Activated CD4-positive, alpha-beta T cell treated with anti-CD3 and anti-CD28 coated beads, Interleukin-2, Interleukin-6, amounts not matched to agents 100 ng/mL and 50 ng/mL, durations not matched to agents 16 hours and 8 hours (primary cell): ENCODE measurements around the gene TMEM147.

Experiments used
- DNase-seq: peaks from one replicate; pipeline ENCODE4 v3.0.0-alpha.2; 2020

TMEM147 gene

GRCh38 chr19:35545001-35545854, at the start of gene TMEM147:
TMEM147 (plus strand) TSS chr19:35545626; CDS start chr19:35545740, 114 bp downstream.
- DNase-seq, result peak; percentile 91

GRCh38 chr19:35497406-35497805, 48.0 kb upstream of the TMEM147 start:
- no peak for DNase-seq

GRCh38 chr19:35498220-35498619, 47.2 kb upstream of the TMEM147 start:
- DNase-seq, result no peak

- no peak for DNase-seq
These were observed 46.4 kb upstream of the TMEM147 start for GRCh38 chr19:35498984-35499527.

DNA sequence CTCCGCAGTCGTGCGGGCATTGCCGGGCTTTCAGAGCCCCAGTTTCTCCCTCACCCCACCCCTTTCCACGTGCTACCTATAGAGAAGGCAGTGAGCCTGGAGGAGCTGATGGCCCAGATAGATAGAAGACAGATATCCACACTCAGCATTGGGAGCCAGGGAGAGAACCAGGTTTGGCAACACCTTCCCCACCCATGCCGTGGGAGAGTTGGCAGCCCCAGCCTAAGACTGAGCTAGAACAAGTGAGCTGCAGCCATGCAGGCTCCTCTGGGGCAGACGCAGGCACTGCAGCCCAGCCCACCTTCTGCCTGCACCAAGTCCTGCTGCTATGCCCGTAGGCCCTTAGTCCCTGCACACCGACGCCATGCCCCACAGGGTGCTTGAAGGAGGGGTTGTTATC, 44.8 kb upstream of the TMEM147 start:
- no peak for DNase-seq

- DNase-seq, result no peak
These were observed 43.7 kb upstream of the TMEM147 start for GRCh38 chr19:35501684-35502083.

- no peak for DNase-seq
These were observed 42.7 kb upstream of the TMEM147 start for GRCh38 chr19:35502751-35503150.

DNA sequence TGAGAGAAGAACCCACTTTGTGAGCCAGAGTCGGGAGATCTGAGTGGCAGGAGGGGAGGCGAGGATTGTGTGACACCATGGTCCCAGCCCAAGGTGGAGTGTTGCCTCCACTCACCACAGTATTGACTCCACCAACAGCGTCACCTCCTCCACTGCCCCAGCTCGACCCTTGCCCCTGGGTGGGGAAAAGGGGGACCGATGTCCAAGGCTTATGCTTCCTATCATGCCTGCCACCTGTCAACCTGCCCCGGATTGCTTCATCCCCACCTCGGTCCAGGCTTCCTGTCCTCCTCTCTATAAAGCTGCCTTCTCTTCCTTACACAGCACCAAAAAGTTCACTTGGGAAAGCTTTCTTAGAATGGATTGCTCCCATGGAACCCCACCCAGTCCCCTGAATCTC, 39.4 kb upstream of the TMEM147 start:
- DNase-seq, result no peak

GRCh38 chr19:35507561-35507960, 37.9 kb upstream of the TMEM147 start:
- DNase-seq, result no peak

GRCh38 chr19:35508129-35508528, 37.3 kb upstream of the TMEM147 start:
- DNase-seq, result no peak

- DNase-seq, result peak; percentile 8
These were observed 36.3 kb upstream of the TMEM147 start for GRCh38 chr19:35509018-35509652.

DNA sequence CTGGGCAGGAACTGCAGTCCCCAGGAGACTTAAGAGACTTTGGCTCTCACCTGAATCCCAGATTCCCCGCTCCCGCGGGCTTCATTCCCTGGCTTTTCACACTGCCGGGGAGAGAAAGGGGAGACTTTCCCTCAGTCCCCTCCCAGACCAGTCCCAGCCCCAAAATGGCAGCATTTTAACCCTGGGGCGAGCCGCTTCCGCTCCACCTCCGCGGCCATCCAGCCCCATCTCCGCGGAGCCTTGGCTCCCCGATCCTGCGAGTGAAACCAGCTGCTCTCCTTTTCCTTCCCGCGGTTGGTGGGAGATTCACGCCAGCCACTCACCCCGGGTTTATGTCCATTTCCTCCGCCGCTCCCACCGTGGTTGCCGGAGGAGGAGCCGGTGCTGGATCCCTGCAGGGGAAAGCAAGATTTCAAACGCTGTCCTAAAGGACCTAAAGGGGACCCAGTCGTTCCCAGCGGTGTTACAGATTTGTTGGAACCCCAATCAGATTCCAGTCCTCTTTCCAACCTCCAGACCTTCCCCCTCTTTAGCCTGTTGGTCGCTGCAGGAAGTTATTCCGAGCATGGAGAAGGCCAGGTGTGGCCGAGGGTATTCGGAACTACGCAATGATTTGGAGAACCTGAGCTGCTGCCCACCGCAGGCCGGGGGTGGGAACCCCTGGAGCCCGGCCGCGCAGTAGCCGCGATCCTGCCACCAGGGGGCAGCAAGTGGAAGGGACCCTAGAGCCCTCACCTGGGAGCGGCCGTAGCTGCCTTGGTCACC, 35.4 kb upstream of the TMEM147 start:
- DNase-seq, result peak; percentile 75

- DNase-seq, result no peak
These were observed 34.8 kb upstream of the TMEM147 start for GRCh38 chr19:35510626-35510964.

- no peak for DNase-seq
These were observed 34.1 kb upstream of the TMEM147 start for GRCh38 chr19:35511337-35511736.

DNA sequence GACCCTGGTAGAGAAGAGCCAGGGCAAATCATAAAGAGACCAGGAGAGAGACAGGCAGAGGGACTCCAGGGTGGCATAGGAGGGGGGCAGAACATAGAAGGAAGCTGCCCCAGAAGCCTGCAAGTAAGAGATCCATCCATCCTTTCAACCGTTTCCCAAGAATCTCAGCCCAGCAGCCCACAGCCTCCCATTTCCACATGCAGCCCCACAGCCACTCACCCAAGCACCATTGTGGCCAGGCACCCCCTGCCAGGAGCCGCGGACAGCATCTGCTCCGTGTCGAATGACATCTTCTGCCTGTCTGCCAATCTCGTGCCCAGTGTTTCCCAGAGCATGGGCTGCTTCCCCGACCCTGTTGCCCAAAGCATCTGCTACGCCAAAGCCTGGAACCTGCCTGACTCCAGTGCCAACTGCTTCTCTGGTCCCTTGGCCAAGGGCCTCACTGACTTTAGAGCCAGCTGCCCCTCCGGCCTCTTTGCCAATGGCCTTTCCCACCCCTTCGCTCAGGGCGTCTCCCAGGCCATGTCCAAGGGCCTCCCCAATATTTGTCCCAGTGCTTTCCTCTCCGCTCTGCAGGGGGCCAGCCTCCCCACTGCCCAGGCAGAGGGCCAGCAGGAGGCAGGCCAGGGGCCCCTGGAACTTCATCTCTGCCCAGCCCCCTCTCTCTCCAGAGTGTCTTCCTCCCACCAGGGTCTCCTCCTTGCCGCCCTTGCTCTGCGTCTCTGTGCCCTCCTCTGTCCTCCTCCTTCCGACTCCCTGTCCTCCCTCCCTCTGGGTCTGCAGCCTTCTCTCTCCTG, 32.4 kb upstream of the TMEM147 start:
- DNase-seq, result no peak

GRCh38 chr19:35513628-35514281, 31.7 kb upstream of the TMEM147 start, which contains the start of gene DMKN:
DMKN (minus strand) TSS chr19:35513649; CDS start chr19:35513475, 174 bp downstream.
- no peak for DNase-seq

- DNase-seq, result no peak
These were observed 31.1 kb upstream of the TMEM147 start for GRCh38 chr19:35514282-35514809.

- DNase-seq, result no peak
These were observed 29.1 kb upstream of the TMEM147 start for GRCh38 chr19:35516310-35516709.

- no peak for DNase-seq
These were observed 28.1 kb upstream of the TMEM147 start for GRCh38 chr19:35517342-35517741.

DNA sequence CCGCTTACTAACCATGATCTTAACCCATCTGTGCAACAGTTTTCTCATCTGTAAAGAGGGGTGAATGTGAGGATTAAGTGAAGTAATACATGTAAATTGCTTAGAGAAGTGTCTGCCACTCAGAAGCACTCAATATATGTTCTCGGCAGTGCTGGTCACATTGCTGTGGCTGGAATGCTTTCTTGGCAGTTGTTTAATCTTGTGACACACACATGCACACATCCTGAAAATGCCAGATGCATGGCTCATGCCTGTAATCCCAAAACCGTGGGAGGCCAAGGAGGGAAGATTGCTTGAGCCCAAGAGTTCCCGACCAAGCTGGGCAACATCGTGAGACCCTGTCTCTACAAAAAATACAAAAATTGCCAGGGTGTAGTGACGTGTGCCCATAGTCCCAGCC, 27.1 kb upstream of the TMEM147 start:
- no peak for DNase-seq

DNA sequence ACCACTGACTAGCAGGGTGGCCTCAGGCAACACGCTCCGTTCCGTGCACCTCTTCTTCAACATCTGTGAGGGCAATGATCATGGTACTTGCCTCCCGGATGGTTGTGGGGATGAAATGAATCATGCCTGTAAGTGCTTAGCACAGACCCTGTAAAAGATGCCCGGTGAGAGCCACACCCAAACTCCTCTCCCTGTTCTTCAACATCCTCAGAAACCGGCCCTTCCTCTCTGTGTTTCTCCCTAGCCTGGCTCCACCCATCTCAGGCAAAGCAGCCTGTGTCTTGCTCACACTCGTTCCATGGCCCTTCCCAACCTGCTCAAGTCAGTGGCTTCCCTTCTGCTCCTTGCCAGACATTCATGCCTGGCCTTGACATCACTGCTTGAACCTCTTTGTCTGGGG, 26.1 kb upstream of the TMEM147 start:
- DNase-seq, result no peak
